ENCODE measurements around the gene RD3L.
A peak's percentile ranks its signal among the peaks of the same experiment; 100 is the strongest.

RD3L gene

GRCh38 chr14:103916636-103917262, 25.6 kb downstream of the RD3L start:
- no peak for TF ChIP-seq CTCF (IDR thresholded peaks at IDR 0.05; ENCODE audit: low read depth, low read length, missing control alignments)
- H3K4me3 ChIP-seq (ENCODE audit: low read depth, low read length): no peak overlapping the region
- DNase-seq (ENCODE audit: low read depth): no peak

GRCh38 chr14:103915616-103916015, 26.7 kb downstream of the RD3L start:
- no peak overlapping the region for H3K4me3 ChIP-seq (ENCODE audit: low read depth, low read length)
- no peak for TF ChIP-seq CTCF (IDR thresholded peaks at IDR 0.05; ENCODE audit: low read depth, low read length, missing control alignments)
- no peak for DNase-seq (ENCODE audit: low read depth)

- no peak for TF ChIP-seq CTCF (IDR thresholded peaks at IDR 0.05; ENCODE audit: low read depth, low read length, missing control alignments)
- no peak for DNase-seq (ENCODE audit: low read depth)
These were observed 31.3 kb downstream of the RD3L start for GRCh38 chr14:103910984-103911383.

GRCh38 chr14:103910262-103910935, 31.9 kb downstream of the RD3L start:
- no peak overlapping the region for H3K4me3 ChIP-seq (ENCODE audit: low read depth, low read length)
- peak; percentile 15 for DNase-seq (ENCODE audit: low read depth)
- peak; percentile 77 for TF ChIP-seq CTCF (IDR thresholded peaks at IDR 0.05; ENCODE audit: low read depth, low read length, missing control alignments)

More at GRCh38 chr14:103910984-103911383, 31.3 kb downstream of the RD3L start:
- no peak overlapping the region for H3K4me3 ChIP-seq (ENCODE audit: low read depth, low read length)

- DNase-seq (ENCODE audit: low read depth): no peak
- TF ChIP-seq CTCF (IDR thresholded peaks at IDR 0.05; ENCODE audit: low read depth, low read length, missing control alignments): no peak
- H3K4me3 ChIP-seq (ENCODE audit: low read depth, low read length): no peak overlapping the region
These were observed 32.6 kb downstream of the RD3L start for GRCh38 chr14:103909531-103910261.

- no peak for TF ChIP-seq CTCF (IDR thresholded peaks at IDR 0.05; ENCODE audit: low read depth, low read length, missing control alignments)
- DNase-seq (ENCODE audit: low read depth): no peak
These were observed 33.7 kb downstream of the RD3L start for GRCh38 chr14:103908580-103908979.

More at GRCh38 chr14:103908580-103908979, 33.7 kb downstream of the RD3L start:
- no peak overlapping the region for H3K4me3 ChIP-seq (ENCODE audit: low read depth, low read length)

Data from GM12864 (cell line).